Tibial nerve (tissue), 4 donors: ENCODE measurements around the gene RPAIN. TPM values are rescaled to one million over a fixed set of nuclear protein-coding genes. Genes with fewer than 3 reads are reported as not detected.

ENCODE experiments used
- DNase-seq, 2 donors: peaks; one replicate each; pipeline ENCODE4 v3.0.0-alpha.2; 2019; ENCODE audit warnings: low spot score in 2 of 2
- H3K27ac ChIP-seq, 4 donors: fragments of 200-600 bp; sonication (generic) in 3 of 4; one replicate each; pipeline ENCODE4 v1.5.1; 2017 to 2019; ENCODE audit warnings: mild to moderate bottlenecking in 1 of 4
- H3K27me3 ChIP-seq, 2 donors: fragments of 200-600 bp; sonication (generic) in 1 of 2; one replicate each; pipeline versions ENCODE4 v1.5.1 to v1.6.0; 2017 to 2019
- H3K36me3 ChIP-seq, 3 donors: fragments of 200-600 bp; sonication (generic); one replicate each; pipeline ENCODE4 v1.5.1; 2018 to 2019
- H3K4me1 ChIP-seq, 4 donors: fragments of 200-600 bp; sonication (generic) in 3 of 4; one replicate each; pipeline ENCODE4 v1.5.1; 2017 to 2019
- H3K4me3 ChIP-seq, 4 donors: fragments of 200-600 bp; sonication (generic) in 3 of 4; one replicate each; pipeline ENCODE4 v1.5.1; 2017 to 2019; ENCODE audit warnings: mild to moderate bottlenecking in 1 of 4, moderate library complexity in 1 of 4
- H3K9me3 ChIP-seq, 4 donors: fragments of 200-600 bp; sonication (generic) in 3 of 4; one replicate each; pipeline ENCODE4 v1.5.1; 2017 to 2019
- CTCF ChIP-seq, 5 experiments: fragments of 200-600 bp in 3 of 5; fragments of 450-650 bp in 2 of 5; sonication (generic) in 3 of 5; IDR thresholded peaks; one replicate each; pipeline ENCODE4 v1.5.1; 2016 to 2019; ENCODE audit warnings: antibody characterized with exemption in 5 of 5, mild to moderate bottlenecking in 3 of 5, moderate library complexity in 2 of 5
- EP300 ChIP-seq, 2 donors: sonication (generic); formaldehyde crosslinking; IDR thresholded peaks; one replicate each; pipeline ENCODE4 v1.6.1; 2017; ENCODE audit warnings: antibody characterized with exemption in 2 of 2, mild to moderate bottlenecking in 1 of 2
- POLR2A ChIP-seq, 2 donors: fragments of 450-650 bp; IDR thresholded peaks; one replicate each; pipeline ENCODE4 v1.6.1; 2017; ENCODE audit warnings: antibody characterized with exemption in 2 of 2, mild to moderate bottlenecking in 2 of 2, moderate library complexity in 2 of 2
- WGBS, 2 donors: methylation state at CpG; one replicate each; pipeline ENCODE4 v1.1.5; 2018; 5-methylcytosine and 5-hydroxymethylcytosine counted together
- total RNA-seq, 4 donors: library from RNA; depleted of rRNA; stranded (reverse); fragments of >200 nt; gene quantifications; one replicate each; pipeline ENCODE4 v1.1.0, GENCODE V29; 2016

Gene RPAIN
- total RNA-seq, 4 donors from 2014 or later, result 36.3 to 79.3 (median 65.2) TPM

- Histone ChIP-seq H3K9me3 (no peaks in the 10 kb centered on the region), H3K4me1 (no peaks in the 10 kb centered on the region), H3K36me3 (peaks cover 0 to 97% (median 17%) of the 10 kb centered on the region in 3 donors), H3K4me3 (no peak overlapping the region), H3K27ac (no peak overlapping the region), H3K27me3 (no peaks in the 10 kb centered on the region)
- 87 to 89% methylated on average over 6 of the region's 6 CpGs for WGBS, 2 donors
- no peak for DNase-seq
- TF ChIP-seq POLR2A (IDR thresholded peaks at IDR 0.05) (no peak), EP300 (IDR thresholded peaks at IDR 0.05) (no peak), CTCF (IDR thresholded peaks at IDR 0.05) (no peak)
These were observed 20.2 kb upstream of the RPAIN start for GRCh38 chr17:5399767-5400166.

DNA sequence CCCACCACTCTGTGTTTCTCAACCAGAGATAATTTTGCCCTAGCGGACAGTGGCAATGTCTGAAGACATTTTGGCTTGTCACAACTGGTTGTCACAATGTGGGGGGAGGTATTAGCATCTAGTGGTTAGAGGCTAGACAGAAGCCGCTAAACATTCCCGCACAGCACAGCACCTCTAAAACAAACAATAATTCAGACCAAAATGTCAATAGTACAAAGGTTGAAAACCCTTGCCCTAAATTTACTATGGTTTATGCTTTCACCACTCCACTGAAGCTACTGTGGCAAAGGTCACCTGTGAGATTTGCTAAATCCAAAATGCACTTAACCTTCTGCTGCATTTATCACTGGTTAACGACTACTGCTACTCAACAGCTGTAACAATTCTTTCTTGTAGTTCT is 14.6 kb upstream of the RPAIN start:
- Histone ChIP-seq H3K36me3 (peaks cover 0 to 100% (median 19%) of the 10 kb centered on the region in 3 donors), H3K9me3 (no peaks in the 10 kb centered on the region), H3K4me3 (no peak overlapping the region), H3K4me1 (no peaks in the 10 kb centered on the region), H3K27me3 (no peaks in the 10 kb centered on the region), H3K27ac (no peak overlapping the region)
- TF ChIP-seq CTCF (IDR thresholded peaks at IDR 0.05), result no peak
- no peak for TF ChIP-seq POLR2A (IDR thresholded peaks at IDR 0.05)
- no peak for TF ChIP-seq EP300 (IDR thresholded peaks at IDR 0.05)
- 69 to 71% methylated on average over 4 of the region's 4 CpGs for whole genome bisulfite sequencing, 2 donors
- DNase-seq, result no peak

DNA sequence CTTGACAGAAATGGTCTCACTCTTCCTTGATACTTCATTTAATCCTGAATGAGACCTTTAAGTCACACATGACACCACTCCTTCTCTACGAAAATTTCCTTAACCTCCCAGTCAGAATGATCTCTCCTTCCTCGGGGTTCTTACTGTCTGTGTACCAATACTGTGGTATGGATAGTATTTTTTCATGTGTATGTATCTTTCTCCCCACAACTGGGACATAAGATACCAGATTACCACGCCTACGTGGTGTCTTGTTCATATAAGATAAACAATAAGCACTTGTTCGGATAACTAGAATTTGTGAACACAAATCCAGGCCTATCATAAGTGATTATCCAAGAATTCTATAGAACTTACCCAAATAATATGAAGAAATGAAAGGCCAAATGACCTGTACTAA is 11.8 kb upstream of the RPAIN start:
- peaks cover 0 to 98% (median 25%) of the 10 kb centered on the region in 3 donors for H3K36me3 ChIP-seq

GRCh38 chr17:5410594-5411272 is 9.2 kb upstream of the RPAIN start:
- DNase-seq, result no peak
- Histone ChIP-seq H3K4me3 (no peak overlapping the region), H3K4me1 (no peaks in the 10 kb centered on the region), H3K9me3 (no peaks in the 10 kb centered on the region), H3K27ac (no peak overlapping the region), H3K36me3 (peaks cover 0 to 98% (median 18%) of the 10 kb centered on the region in 3 donors), H3K27me3 (no peaks in the 10 kb centered on the region)
- no peak for TF ChIP-seq CTCF (IDR thresholded peaks at IDR 0.05)
- TF ChIP-seq EP300 (IDR thresholded peaks at IDR 0.05), result no peak
- no peak for TF ChIP-seq POLR2A (IDR thresholded peaks at IDR 0.05)
- WGBS, 2 donors, result 92 to 95% methylated on average over 7 of the region's 7 CpGs

More for the DNA sequence above, 11.8 kb upstream of the RPAIN start:
- TF ChIP-seq EP300 (IDR thresholded peaks at IDR 0.05) (no peak), CTCF (IDR thresholded peaks at IDR 0.05) (no peak), POLR2A (IDR thresholded peaks at IDR 0.05) (no peak)
- no peak for DNase-seq
- Histone ChIP-seq H3K4me3 (no peak overlapping the region), H3K27ac (no peak overlapping the region), H3K27me3 (no peaks in the 10 kb centered on the region), H3K4me1 (no peaks in the 10 kb centered on the region), H3K9me3 (no peaks in the 10 kb centered on the region)
- WGBS, 2 donors, result 82 to 83% methylated on average over 5 of the region's 5 CpGs

DNA sequence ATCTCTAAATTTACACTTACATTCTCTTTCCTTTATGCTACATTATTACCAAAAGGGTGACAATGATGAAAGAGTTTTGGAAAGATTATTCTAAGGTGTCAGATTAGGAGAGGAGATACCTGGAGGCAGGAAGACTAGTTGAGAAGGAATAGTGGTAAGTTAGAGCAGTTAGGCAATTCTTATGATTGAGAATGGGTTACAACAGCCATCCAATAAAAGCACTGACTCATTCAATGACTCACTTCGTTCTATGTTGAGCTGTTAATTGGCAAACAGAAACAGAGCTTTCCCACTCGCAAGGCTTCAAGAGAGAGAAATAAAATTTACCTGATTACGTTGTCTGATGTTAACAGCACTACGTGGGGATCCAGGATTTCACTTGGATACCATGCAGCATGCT is 6.3 kb upstream of the RPAIN start:
- no peak for TF ChIP-seq EP300 (IDR thresholded peaks at IDR 0.05)
- H3K27ac ChIP-seq, result no peak overlapping the region
- H3K9me3 ChIP-seq, result no peaks in the 10 kb centered on the region
- H3K36me3 ChIP-seq, result peaks cover 0 to 69% (median 8%) of the 10 kb centered on the region in 3 donors
- 64 to 74% methylated on average over 4 of the region's 4 CpGs for WGBS, 2 donors
- H3K4me3 ChIP-seq, result no peak overlapping the region
- no peaks in the 10 kb centered on the region for H3K27me3 ChIP-seq
- peaks cover 0 to 25% (median 14%) of the 10 kb centered on the region in 4 donors for H3K4me1 ChIP-seq
- DNase-seq, result no peak
